HG02885 (cell line): ENCODE results near the gene MAEA.
"Not testable (repeated sequence)": the region's sequence is repeated elsewhere in the genome, so short reads cannot be mapped to it uniquely, and the experiment has no call there.

Experiments used
- ATAC-seq: cut with Tn5 transposase; IDR thresholded peaks from one replicate; pipeline ENCODE4 v1.9.1; 2021; ENCODE audit warnings: mild to moderate bottlenecking; ENCODE audit not compliant: unreplicated experiment, poor library complexity

The MAEA gene

GRCh38 chr4:1363513-1363912, 73.8 kb downstream of the MAEA start:
- no peak for ATAC-seq

GRCh38 chr4:1364217-1364616, 74.5 kb downstream of the MAEA start:
- ATAC-seq, result no peak

- ATAC-seq, result no peak
Observed at GRCh38 chr4:1364748-1365147, 75.1 kb downstream of the MAEA start.

- ATAC-seq, result no peak
Observed at GRCh38 chr4:1365271-1366178, 75.8 kb downstream of the MAEA start.

- no peak for ATAC-seq
Observed at GRCh38 chr4:1366371-1367229, 76.9 kb downstream of the MAEA start.

- no peak for ATAC-seq
Observed at GRCh38 chr4:1367230-1367935, 77.7 kb downstream of the MAEA start.

GRCh38 chr4:1367936-1368289, 78.2 kb downstream of the MAEA start:
- no peak for ATAC-seq

- ATAC-seq, result no peak
Observed at GRCh38 chr4:1368421-1369090, 78.9 kb downstream of the MAEA start.

- ATAC-seq, result no peak
Observed at GRCh38 chr4:1369091-1369450, 79.4 kb downstream of the MAEA start.

- no peak for ATAC-seq
Observed at GRCh38 chr4:1369479-1370079, 79.9 kb downstream of the MAEA start.

- no peak for ATAC-seq
Observed at GRCh38 chr4:1370321-1371124, 80.8 kb downstream of the MAEA start.

- no peak for ATAC-seq
Observed at GRCh38 chr4:1371176-1372165, 81.8 kb downstream of the MAEA start.

- not testable (repeated sequence) for ATAC-seq
Observed at GRCh38 chr4:1372576-1372975, 82.9 kb downstream of the MAEA start.

- no peak for ATAC-seq
Observed at GRCh38 chr4:1373892-1374705, 84.4 kb downstream of the MAEA start.

GRCh38 chr4:1374706-1375045, 85.0 kb downstream of the MAEA start:
- ATAC-seq, result no peak

- ATAC-seq, result no peak
Observed at GRCh38 chr4:1375051-1375721, 85.5 kb downstream of the MAEA start.
